B cell (primary cell): ENCODE data around the gene TMED10. TPM values are rescaled to one million over a fixed set of nuclear protein-coding genes. Genes with fewer than 3 reads are reported as not detected.

Experiments used
- ATAC-seq: fragments of 200-7000 bp; cut with Tn5 transposase; one replicate; pipeline ENCODE4 v1.10.0; 2021; ENCODE audit warnings: low read depth, mild to moderate bottlenecking, moderate number of reproducible peaks, moderate library complexity
- CTCF ChIA-PET: fragments of 350-600 bp; sonication (Branson Sonifier 250); formaldehyde crosslinking; loops from one replicate; lab custom pipeline; 2021; ENCODE audit warnings: antibody characterized with exemption, inconsistent platforms; lab: Charles Lee
- POLR2A ChIA-PET: fragments of 350-600 bp; sonication (Branson Sonifier 250); formaldehyde crosslinking; loops from one replicate; lab custom pipeline; 2021; ENCODE audit warnings: antibody characterized with exemption; lab: Charles Lee
- DNase-seq: peaks from one replicate; pipeline ENCODE4 v3.0.0; 2013
- H2AFZ ChIP-seq: 2 replicates; pipeline ENCODE4 v1.6.1; 2012; ENCODE audit warnings: mild to moderate bottlenecking, low read depth, low read length; ENCODE audit not compliant: insufficient read depth, poor library complexity, severe bottlenecking
- H3K27ac ChIP-seq, 2 donors: 1 replicate in 1 of 2; 2 replicates in 1 of 2; pipeline ENCODE4 v1.5.1; 2012 to 2013; ENCODE audit warnings: low read length in 2 of 2, mild to moderate bottlenecking in 2 of 2, moderate library complexity in 1 of 2
- H3K27me3 ChIP-seq, 4 experiments: fragments of 200-600 bp in 1 of 4; sonication (generic) in 1 of 4; replicated peaks in 1 of 4; 1 replicate in 2 of 4; 2 replicates in 2 of 4; pipeline versions ENCODE4 v1.6.1 to v1.7.0; 2013 to 2016; ENCODE audit warnings: low read length in 3 of 4, mild to moderate bottlenecking in 2 of 4, mixed read lengths in 1 of 4, moderate library complexity in 1 of 4; ENCODE audit not compliant: insufficient read depth in 4 of 4, control insufficient read depth in 3 of 4; ENCODE audit errors: control extremely low read depth in 1 of 4
- H3K36me3 ChIP-seq, 2 experiments: replicated peaks in 1 of 2; 1 replicate in 1 of 2; 2 replicates in 1 of 2; pipeline versions ENCODE4 v1.6.1 to v1.7.1; 2013; ENCODE audit warnings: low read length in 1 of 2; ENCODE audit not compliant: insufficient read depth in 2 of 2, control insufficient read depth in 1 of 2; ENCODE audit errors: control extremely low read depth in 1 of 2, extremely low read depth in 1 of 2
- H3K4me1 ChIP-seq, 2 donors: fragments of 200-600 bp in 1 of 2; sonication (generic) in 1 of 2; 1 replicate in 1 of 2; 2 replicates in 1 of 2; pipeline versions ENCODE4 v1.5.1 to v1.6.1; 2013 to 2017; ENCODE audit warnings: low read length in 2 of 2; ENCODE audit not compliant: control insufficient read depth in 2 of 2, insufficient read depth in 2 of 2
- H3K4me2 ChIP-seq: replicated peaks from 2 replicates; pipeline ENCODE3; 2012; ENCODE audit warnings: mild to moderate bottlenecking, low read depth, low read length; ENCODE audit not compliant: poor library complexity, severe bottlenecking
- H3K4me3 ChIP-seq, 5 experiments: fragments of 200-600 bp in 1 of 5; sonication (generic) in 1 of 5; 1 replicate in 3 of 5; 2 replicates in 2 of 5; pipeline versions ENCODE4 v1.5.1 to v1.7.0; 2011 to 2016; ENCODE audit warnings: low read length in 4 of 5, mild to moderate bottlenecking in 4 of 5, low read depth in 2 of 5, control low read depth in 1 of 5, moderate library complexity in 1 of 5; ENCODE audit not compliant: insufficient read depth in 1 of 5; ENCODE audit errors: control extremely low read depth in 1 of 5, extremely low read depth in 1 of 5
- H3K79me2 ChIP-seq: fragments of 200-600 bp; sonication (generic); one replicate; pipeline ENCODE4 v1.6.0; 2016; ENCODE audit warnings: low read length; ENCODE audit not compliant: control insufficient read depth, insufficient read depth
- H3K9ac ChIP-seq: fragments of 200-600 bp; sonication (generic); 2 replicates; pipeline ENCODE4 v1.6.1; 2017; ENCODE audit warnings: mild to moderate bottlenecking, low read length, moderate library complexity
- H3K9me3 ChIP-seq, 3 donors: one replicate each; pipeline versions ENCODE4 v1.6.1 to v1.7.1; 2013; ENCODE audit warnings: low read length in 2 of 3; ENCODE audit not compliant: control insufficient read depth in 2 of 3, insufficient read depth in 1 of 3; ENCODE audit errors: control extremely low read depth in 1 of 3
- H4K20me1 ChIP-seq: 2 replicates; pipeline ENCODE4 v1.6.0; 2012; ENCODE audit warnings: mild to moderate bottlenecking, low read length; ENCODE audit not compliant: insufficient read depth, control insufficient read depth, poor library complexity, severe bottlenecking
- H3K27ac Mint-ChIP-seq: one replicate; pipeline ENCODE4 v1.8.0; 2021; ENCODE audit warnings: mixed read lengths
- H3K27me3 Mint-ChIP-seq: one replicate; pipeline ENCODE4 v1.8.0; 2021; ENCODE audit warnings: mixed read lengths
- H3K4me1 Mint-ChIP-seq: one replicate; pipeline ENCODE4 v1.8.0; 2021; ENCODE audit warnings: mixed read lengths
- H3K4me3 Mint-ChIP-seq: one replicate; pipeline ENCODE4 v1.8.0; 2021; ENCODE audit warnings: mixed read lengths
- H3K9me3 Mint-ChIP-seq: one replicate; pipeline ENCODE4 v1.8.0; 2022; ENCODE audit warnings: mixed read lengths; ENCODE audit not compliant: insufficient read depth
- EZH2 ChIP-seq: IDR thresholded peaks from 2 replicates; pipeline ENCODE4 v1.6.1; 2012; ENCODE audit warnings: borderline replicate concordance, low read depth, mild to moderate bottlenecking, moderate library complexity, low read length; ENCODE audit not compliant: insufficient read depth, poor library complexity, severe bottlenecking
- WGBS: methylation state at CpG from one replicate; pipeline ENCODE4 v1.1.5; 2013; ENCODE audit warnings: missing lambda C conversion rate; ENCODE audit not compliant: insufficient coverage; 5-methylcytosine and 5-hydroxymethylcytosine counted together
- intact Hi-C: fragments of 100-400 bp; cut with micrococcal nuclease; formaldehyde crosslinking; loops from one replicate; pipeline ENCODE4 v1.10.0; 2022
- polyA plus RNA-seq: library from polyadenylated mRNA; depleted of rRNA; stranded (reverse); fragments of >200 nt; gene quantifications from 2 replicates; pipeline ENCODE4 v1.2.3, GENCODE V29; 2012
- total RNA-seq, 2 donors: library from RNA; stranded (reverse); fragments of 120-200 nt in 1 of 2; gene quantifications; 1 replicate in 1 of 2; 2 replicates in 1 of 2; pipeline versions ENCODE4 v1.2.3 to v1.2.4, GENCODE V29; 2013 to 2022
- TF ChIP-seq, protein P1 (sequence below): fragments of 200-600 bp; IDR thresholded peaks from one replicate; pipeline ENCODE4 v1.8.0; 2022; ENCODE audit warnings: antibody characterized with exemption, mild to moderate bottlenecking

The TMED10 gene
- total and polyA plus RNA-seq, 2 donors (not counting 1 experiment from before 2014, with no cell fraction given) = 72.0 to 111 TPM

DNA sequence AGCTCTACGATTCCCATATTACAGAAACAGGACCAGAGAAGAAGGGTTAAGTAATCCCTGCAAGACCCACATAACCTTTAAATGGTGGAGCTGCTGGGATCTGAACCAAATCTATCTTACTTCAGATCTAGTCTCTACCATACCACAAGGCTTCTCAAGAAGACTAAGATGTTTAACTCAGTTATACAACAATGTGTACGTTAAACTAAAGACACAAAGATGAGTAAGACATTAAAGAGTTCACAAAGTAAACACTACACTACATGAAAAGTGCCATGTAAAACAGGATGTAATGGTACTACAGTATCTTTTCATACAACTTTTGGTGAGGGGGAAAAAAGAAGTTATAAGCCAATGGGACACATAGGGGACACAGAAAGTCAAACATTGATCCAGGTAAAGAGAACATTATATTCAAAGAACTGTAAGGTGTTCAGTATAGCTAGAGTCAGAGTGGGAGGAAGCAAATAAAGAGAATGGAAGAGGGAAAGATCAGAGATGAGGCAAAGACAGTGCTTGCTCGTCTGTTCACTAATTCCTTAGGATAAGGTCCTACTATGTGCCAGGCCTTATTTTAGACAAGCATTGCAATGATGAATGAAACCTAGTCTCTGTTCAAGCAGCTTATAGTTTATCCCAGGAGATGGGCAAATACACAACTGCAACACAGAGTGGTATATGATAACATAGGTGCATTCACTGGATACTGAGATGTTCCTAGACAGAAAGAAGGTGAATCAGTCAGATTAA is 7.7 kb downstream of the TMED10 start:
- DNase-seq (no peak), ATAC-seq (no peak)
- peaks cover 0 to 2% of the 10 kb centered on the region in 2 experiments for H3K36me3 ChIP-seq
- Mint-ChIP-seq H3K27me3 (no peaks in the 10 kb centered on the region), H3K27ac (no peak overlapping the region), H3K9me3 (no peaks in the 10 kb centered on the region), H3K4me1 (peaks cover 50% of the 10 kb centered on the region), H3K4me3 (no peak overlapping the region)
- H2AFZ ChIP-seq = no peak overlapping the region
- no peaks in the 10 kb centered on the region for H3K9me3 ChIP-seq
- H3K79me2 ChIP-seq = peaks cover 98% of the 10 kb centered on the region
- ChIA-PET POLR2A (no interaction called here), CTCF (interaction anchor here (1.1 kb wide), 1 partner anchor 37 kb away, joined by 4 read pairs; no protein-coding TSS in a partner anchor)
- 100% methylated on average over 2 of the region's 3 CpGs for WGBS
- H4K20me1 ChIP-seq = peaks cover 69% of the 10 kb centered on the region
- intact Hi-C loops = no loop called here
- H3K4me3 ChIP-seq = no peak overlapping the region
- no peak overlapping the region for H3K9ac ChIP-seq
- no peak overlapping the region for H3K4me2 ChIP-seq
- TF ChIP-seq, protein P1, sequence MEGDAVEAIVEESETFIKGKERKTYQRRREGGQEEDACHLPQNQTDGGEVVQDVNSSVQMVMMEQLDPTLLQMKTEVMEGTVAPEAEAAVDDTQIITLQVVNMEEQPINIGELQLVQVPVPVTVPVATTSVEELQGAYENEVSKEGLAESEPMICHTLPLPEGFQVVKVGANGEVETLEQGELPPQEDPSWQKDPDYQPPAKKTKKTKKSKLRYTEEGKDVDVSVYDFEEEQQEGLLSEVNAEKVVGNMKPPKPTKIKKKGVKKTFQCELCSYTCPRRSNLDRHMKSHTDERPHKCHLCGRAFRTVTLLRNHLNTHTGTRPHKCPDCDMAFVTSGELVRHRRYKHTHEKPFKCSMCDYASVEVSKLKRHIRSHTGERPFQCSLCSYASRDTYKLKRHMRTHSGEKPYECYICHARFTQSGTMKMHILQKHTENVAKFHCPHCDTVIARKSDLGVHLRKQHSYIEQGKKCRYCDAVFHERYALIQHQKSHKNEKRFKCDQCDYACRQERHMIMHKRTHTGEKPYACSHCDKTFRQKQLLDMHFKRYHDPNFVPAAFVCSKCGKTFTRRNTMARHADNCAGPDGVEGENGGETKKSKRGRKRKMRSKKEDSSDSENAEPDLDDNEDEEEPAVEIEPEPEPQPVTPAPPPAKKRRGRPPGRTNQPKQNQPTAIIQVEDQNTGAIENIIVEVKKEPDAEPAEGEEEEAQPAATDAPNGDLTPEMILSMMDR = no peak
- TF ChIP-seq EZH2 = no peak
- H3K27ac ChIP-seq = no peak overlapping the region
- H3K4me1 ChIP-seq = peaks cover 3% of the 10 kb centered on the region in 2 donors
- H3K27me3 ChIP-seq = no peaks in the 10 kb centered on the region

GRCh38 chr14:75167325-75167724 is 9.1 kb downstream of the TMED10 start:
- no peaks in the 10 kb centered on the region for H3K27me3 ChIP-seq
- H3K4me1 ChIP-seq = peaks cover 3% of the 10 kb centered on the region in 2 donors
- H3K4me3 ChIP-seq = no peak overlapping the region
- peaks cover 98% of the 10 kb centered on the region for H3K79me2 ChIP-seq
- no peak overlapping the region for H3K27ac Mint-ChIP-seq
- H3K4me3 Mint-ChIP-seq = no peak overlapping the region
- peaks cover 59% of the 10 kb centered on the region for H4K20me1 ChIP-seq
- DNase-seq = no peak
- H3K9me3 ChIP-seq = no peaks in the 10 kb centered on the region
- no peaks in the 10 kb centered on the region for H3K27me3 Mint-ChIP-seq
- peaks cover 45% of the 10 kb centered on the region for H3K4me1 Mint-ChIP-seq
- no peak overlapping the region for H3K9ac ChIP-seq
- no peak overlapping the region for H3K27ac ChIP-seq
- no peak overlapping the region for H2AFZ ChIP-seq
- no peaks in the 10 kb centered on the region for H3K9me3 Mint-ChIP-seq
- peaks cover 0 to 2% of the 10 kb centered on the region in 2 experiments for H3K36me3 ChIP-seq
- no peak overlapping the region for H3K4me2 ChIP-seq
- CTCF ChIA-PET = interaction anchor here (0.7 to 1.1 kb wide), 2 partner anchors 35 to 489 kb away, joined by 3 to 4 read pairs; no protein-coding TSS in a partner anchor
- POLR2A ChIA-PET = no interaction called here
- no peak for ATAC-seq
- no CpG with 5 or more reads among the region's 2 CpGs for WGBS
- intact Hi-C loops = no loop called here
- TF ChIP-seq, protein P1 = no peak
- no peak for TF ChIP-seq EZH2
